ENCODE data around the gene HIVEP3. TPM values are rescaled to one million over a fixed set of nuclear protein-coding genes. Genes with fewer than 3 reads are reported as not detected.

Gene HIVEP3
- total RNA-seq, 1 experiment from 2014 or later: not detected

- Histone ChIP-seq H3K36me3 (no peaks in the 10 kb centered on the region), H3K4me3 (no peak overlapping the region), H3K27me3 (no peaks in the 10 kb centered on the region), H3K9me3 (no peaks in the 10 kb centered on the region)
- DNase-seq: no peak
Measured at GRCh38 chr1:41655632-41656031, 263.1 kb downstream of the HIVEP3 start.

- H3K4me3 ChIP-seq: no peak overlapping the region
- DNase-seq: no peak
- no peaks in the 10 kb centered on the region for H3K27me3 ChIP-seq
- H3K9me3 ChIP-seq: no peaks in the 10 kb centered on the region
- no peaks in the 10 kb centered on the region for H3K36me3 ChIP-seq
Measured at GRCh38 chr1:41653574-41653973, 265.1 kb downstream of the HIVEP3 start.

- H3K27me3 ChIP-seq: no peaks in the 10 kb centered on the region
- no peak overlapping the region for H3K4me3 ChIP-seq
- DNase-seq: no peak
- no peaks in the 10 kb centered on the region for H3K36me3 ChIP-seq
- no peaks in the 10 kb centered on the region for H3K9me3 ChIP-seq
Measured at GRCh38 chr1:41652384-41653265, 266.1 kb downstream of the HIVEP3 start.

GRCh38 chr1:41650028-41650880, 268.5 kb downstream of the HIVEP3 start:
- H3K9me3 ChIP-seq: no peaks in the 10 kb centered on the region
- H3K36me3 ChIP-seq: no peaks in the 10 kb centered on the region
- no peak for DNase-seq
- H3K4me3 ChIP-seq: no peak overlapping the region
- no peaks in the 10 kb centered on the region for H3K27me3 ChIP-seq

GRCh38 chr1:41649396-41650027, 269.2 kb downstream of the HIVEP3 start:
- H3K9me3 ChIP-seq: no peaks in the 10 kb centered on the region
- H3K4me3 ChIP-seq: no peak overlapping the region
- no peaks in the 10 kb centered on the region for H3K36me3 ChIP-seq
- H3K27me3 ChIP-seq: no peaks in the 10 kb centered on the region
- DNase-seq: no peak

- DNase-seq: no peak
- H3K4me3 ChIP-seq: no peak overlapping the region
- no peaks in the 10 kb centered on the region for H3K9me3 ChIP-seq
- H3K36me3 ChIP-seq: no peaks in the 10 kb centered on the region
- no peaks in the 10 kb centered on the region for H3K27me3 ChIP-seq
Measured at GRCh38 chr1:41648844-41649243, 269.9 kb downstream of the HIVEP3 start.

- Histone ChIP-seq H3K4me3 (no peak overlapping the region), H3K9me3 (no peaks in the 10 kb centered on the region), H3K36me3 (no peaks in the 10 kb centered on the region), H3K27me3 (no peaks in the 10 kb centered on the region)
- no peak for DNase-seq
Measured at GRCh38 chr1:41648230-41648629, 270.5 kb downstream of the HIVEP3 start.

GRCh38 chr1:41647221-41648135, 271.2 kb downstream of the HIVEP3 start:
- Histone ChIP-seq H3K4me3 (no peak overlapping the region), H3K9me3 (no peaks in the 10 kb centered on the region)

GRCh38 chr1:41646186-41646585, 272.5 kb downstream of the HIVEP3 start:
- H3K36me3 ChIP-seq: no peaks in the 10 kb centered on the region
- H3K27me3 ChIP-seq: no peaks in the 10 kb centered on the region
- no peak overlapping the region for H3K4me3 ChIP-seq
- no peak for DNase-seq
- H3K9me3 ChIP-seq: no peaks in the 10 kb centered on the region

More at GRCh38 chr1:41647221-41648135, 271.2 kb downstream of the HIVEP3 start:
- Histone ChIP-seq H3K36me3 (no peaks in the 10 kb centered on the region), H3K27me3 (no peaks in the 10 kb centered on the region)
- no peak for DNase-seq

- H3K36me3 ChIP-seq: no peaks in the 10 kb centered on the region
- H3K9me3 ChIP-seq: no peaks in the 10 kb centered on the region
- no peaks in the 10 kb centered on the region for H3K27me3 ChIP-seq
- H3K4me3 ChIP-seq: no peak overlapping the region
- DNase-seq: no peak
Measured at GRCh38 chr1:41645062-41645461, 273.7 kb downstream of the HIVEP3 start.

- no peaks in the 10 kb centered on the region for H3K9me3 ChIP-seq
- no peaks in the 10 kb centered on the region for H3K36me3 ChIP-seq
- no peak overlapping the region for H3K4me3 ChIP-seq
- DNase-seq: no peak
- H3K27me3 ChIP-seq: no peaks in the 10 kb centered on the region
Measured at GRCh38 chr1:41642922-41643821, 275.6 kb downstream of the HIVEP3 start.

- no peak for DNase-seq
- Histone ChIP-seq H3K27me3 (no peaks in the 10 kb centered on the region), H3K9me3 (no peaks in the 10 kb centered on the region), H3K36me3 (no peaks in the 10 kb centered on the region), H3K4me3 (no peak overlapping the region)
Measured at GRCh38 chr1:41641941-41642527, 276.7 kb downstream of the HIVEP3 start.

- H3K36me3 ChIP-seq: no peaks in the 10 kb centered on the region
- H3K27me3 ChIP-seq: no peaks in the 10 kb centered on the region
Measured at GRCh38 chr1:41641475-41641814, 277.3 kb downstream of the HIVEP3 start.

GRCh38 chr1:41640756-41641474, 277.8 kb downstream of the HIVEP3 start:
- H3K36me3 ChIP-seq: no peaks in the 10 kb centered on the region
- no peak overlapping the region for H3K4me3 ChIP-seq
- no peak for DNase-seq
- H3K27me3 ChIP-seq: no peaks in the 10 kb centered on the region
- H3K9me3 ChIP-seq: no peaks in the 10 kb centered on the region

More at GRCh38 chr1:41641475-41641814, 277.3 kb downstream of the HIVEP3 start:
- DNase-seq: no peak
- Histone ChIP-seq H3K4me3 (no peak overlapping the region), H3K9me3 (no peaks in the 10 kb centered on the region)

Data from MG63 (cell line).